Ramos (cell line): ENCODE results near the gene IFT81.
"Not testable (repeated sequence)": the region's sequence is repeated elsewhere in the genome, so short reads cannot be mapped to it uniquely, and the experiment has no call there.

ENCODE experiments used
- in situ Hi-C: fragments of 300-500 bp; cut with MboI; formaldehyde crosslinking; loops from one replicate; pipeline ENCODE4 v1.14.3; 2022; ENCODE audit warnings: low sequenced_read_pairs; ENCODE audit not compliant: unreplicated experiment

The IFT81 gene

GRCh38 chr12:110107369-110108281, 16.5 kb upstream of the IFT81 start:
- in situ Hi-C loops: no loop called here

- in situ Hi-C loops: no loop called here
Measured at GRCh38 chr12:110108309-110109036, 15.7 kb upstream of the IFT81 start.

- in situ Hi-C loops: no loop called here
Measured at GRCh38 chr12:110109037-110109836, 14.9 kb upstream of the IFT81 start.

DNA sequence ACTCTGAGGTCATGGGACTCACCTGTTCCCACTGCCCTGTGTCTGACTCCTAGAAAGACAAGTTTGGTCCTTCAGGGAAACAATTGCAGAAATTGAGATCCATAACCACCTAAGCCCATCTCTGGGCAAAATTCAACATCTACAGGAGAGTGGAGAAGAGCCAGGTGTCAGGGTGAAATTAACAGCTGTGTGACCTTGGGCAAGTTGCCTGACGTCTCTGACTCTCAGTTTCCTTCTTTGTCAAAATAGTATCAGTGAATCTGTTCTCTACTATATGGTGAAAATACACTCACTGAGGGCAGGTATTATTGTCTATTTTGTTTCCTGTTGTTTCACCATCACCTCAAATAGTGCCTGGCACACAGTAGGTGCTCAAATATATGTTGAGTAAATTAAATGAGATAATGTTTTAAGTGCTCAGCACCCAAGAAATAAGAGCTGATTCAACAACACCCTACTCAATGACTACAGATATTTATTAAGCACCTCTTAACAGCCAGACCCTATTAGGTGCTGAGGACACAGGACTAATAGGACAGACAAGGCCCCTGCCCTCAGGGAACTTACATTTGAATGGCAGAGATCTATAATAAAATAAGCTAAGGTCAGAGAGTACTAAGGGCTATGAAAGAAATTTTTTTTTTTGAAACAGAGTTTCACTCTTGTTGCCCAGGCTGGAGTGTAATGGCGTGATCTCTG, 14.2 kb upstream of the IFT81 start:
- in situ Hi-C loops: no loop called here

GRCh38 chr12:110111476-110112334, 12.5 kb upstream of the IFT81 start:
- in situ Hi-C loops: no loop called here

GRCh38 chr12:110112335-110112660, 11.9 kb upstream of the IFT81 start:
- in situ Hi-C loops: no loop called here

DNA sequence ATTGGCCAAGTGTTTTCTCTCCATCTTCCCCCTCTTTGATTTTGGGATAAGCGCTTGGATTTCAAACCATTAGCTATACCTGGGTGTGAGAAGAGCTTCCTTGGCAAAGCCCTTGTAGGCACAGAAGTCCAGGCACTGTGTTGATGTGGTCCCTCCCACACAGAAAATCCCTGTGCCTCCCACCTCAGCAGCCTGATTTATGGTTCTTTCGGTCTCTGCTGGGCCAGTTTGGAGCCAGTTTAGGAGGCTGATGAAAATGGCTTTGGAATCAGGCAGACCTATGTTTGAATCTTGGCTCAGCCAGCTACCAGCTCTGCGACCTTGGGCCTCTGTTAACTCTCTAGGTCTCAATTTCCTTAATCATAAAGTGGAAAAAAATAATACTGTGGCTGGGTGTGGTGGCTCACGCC, 9.6 kb upstream of the IFT81 start:
- in situ Hi-C loops: no loop called here

GRCh38 chr12:110115675-110116074, 8.5 kb upstream of the IFT81 start:
- in situ Hi-C loops: no loop called here

- in situ Hi-C loops: no loop called here
Measured at GRCh38 chr12:110116623-110117022, 7.5 kb upstream of the IFT81 start.

DNA sequence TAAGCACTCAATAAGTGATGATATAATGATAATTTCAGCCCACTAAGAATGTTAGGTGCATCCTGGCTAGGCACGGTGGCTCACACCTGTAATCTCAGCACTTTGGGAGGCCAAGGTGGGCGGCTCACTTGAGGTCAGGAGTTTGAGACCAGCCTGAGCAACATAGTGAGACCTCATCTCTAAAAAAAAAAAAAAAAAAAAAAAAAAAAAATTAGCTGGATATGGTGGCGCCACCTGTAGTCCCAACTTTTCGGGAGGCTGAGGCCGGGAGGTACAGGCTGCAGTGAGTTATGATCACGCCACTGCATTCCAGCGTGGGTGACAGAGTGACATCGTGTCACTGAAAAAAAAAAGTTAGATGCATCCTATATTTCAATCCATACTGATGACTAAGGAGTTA, 6.9 kb upstream of the IFT81 start:
- in situ Hi-C loops: not testable (repeated sequence)

DNA sequence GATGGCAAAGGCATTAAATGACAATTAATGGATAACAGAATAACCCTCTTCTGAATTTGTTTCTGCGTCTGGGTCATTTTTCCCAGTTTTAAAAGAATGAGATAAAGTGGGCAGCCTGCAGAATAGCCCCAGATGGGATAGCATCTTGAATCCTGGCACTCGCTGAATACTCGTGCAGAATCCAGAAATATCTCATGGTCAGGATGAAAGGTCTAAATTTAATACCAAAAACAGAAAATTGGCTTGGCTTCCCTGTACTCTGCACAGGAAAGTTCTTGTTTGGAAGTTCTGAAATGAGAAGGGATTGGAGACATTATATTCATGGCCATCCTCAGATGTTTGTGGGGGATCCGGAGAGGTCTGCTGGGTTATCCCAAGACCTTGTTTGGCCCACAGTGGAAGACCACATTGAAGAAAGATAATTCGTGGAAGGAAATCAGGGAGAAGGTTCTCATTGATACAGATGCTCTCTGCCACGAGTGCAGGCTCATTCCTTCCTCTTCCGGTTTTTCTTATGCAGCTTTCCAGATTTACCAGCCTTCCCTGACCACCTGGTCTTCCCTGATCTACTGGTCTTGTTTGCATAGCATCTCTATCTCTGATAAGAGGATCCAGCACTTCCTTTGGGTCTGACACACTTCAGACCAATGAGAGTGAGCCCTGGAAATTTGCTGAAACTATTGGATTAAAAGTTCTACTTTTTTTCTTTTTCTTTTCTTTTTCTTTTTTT, 6.0 kb upstream of the IFT81 start:
- in situ Hi-C loops: no loop called here

- in situ Hi-C loops: no loop called here
Measured at GRCh38 chr12:110122929-110123328, 1.2 kb upstream of the IFT81 start.

DNA sequence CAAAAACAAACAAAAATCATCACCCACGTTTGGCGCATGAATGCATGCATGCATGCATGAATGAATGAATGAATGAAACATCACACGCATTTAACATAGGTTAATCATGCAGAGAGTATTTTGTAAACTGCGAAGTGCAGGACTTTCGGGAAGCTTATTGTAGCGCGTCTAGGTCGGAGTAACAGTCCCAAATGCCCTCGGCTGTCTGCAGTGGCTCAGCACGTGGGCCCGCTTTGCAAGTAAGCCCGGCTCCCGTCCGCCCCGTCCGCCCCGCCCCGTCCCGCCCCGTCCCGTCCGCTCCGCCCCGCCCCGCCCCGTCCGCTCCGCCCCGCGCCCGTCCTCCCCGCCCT, 263 bp upstream of the IFT81 start:
- in situ Hi-C loops: no loop called here

- in situ Hi-C loops: no loop called here
Measured at GRCh38 chr12:110126557-110126956, 2.4 kb downstream of the IFT81 start.

DNA sequence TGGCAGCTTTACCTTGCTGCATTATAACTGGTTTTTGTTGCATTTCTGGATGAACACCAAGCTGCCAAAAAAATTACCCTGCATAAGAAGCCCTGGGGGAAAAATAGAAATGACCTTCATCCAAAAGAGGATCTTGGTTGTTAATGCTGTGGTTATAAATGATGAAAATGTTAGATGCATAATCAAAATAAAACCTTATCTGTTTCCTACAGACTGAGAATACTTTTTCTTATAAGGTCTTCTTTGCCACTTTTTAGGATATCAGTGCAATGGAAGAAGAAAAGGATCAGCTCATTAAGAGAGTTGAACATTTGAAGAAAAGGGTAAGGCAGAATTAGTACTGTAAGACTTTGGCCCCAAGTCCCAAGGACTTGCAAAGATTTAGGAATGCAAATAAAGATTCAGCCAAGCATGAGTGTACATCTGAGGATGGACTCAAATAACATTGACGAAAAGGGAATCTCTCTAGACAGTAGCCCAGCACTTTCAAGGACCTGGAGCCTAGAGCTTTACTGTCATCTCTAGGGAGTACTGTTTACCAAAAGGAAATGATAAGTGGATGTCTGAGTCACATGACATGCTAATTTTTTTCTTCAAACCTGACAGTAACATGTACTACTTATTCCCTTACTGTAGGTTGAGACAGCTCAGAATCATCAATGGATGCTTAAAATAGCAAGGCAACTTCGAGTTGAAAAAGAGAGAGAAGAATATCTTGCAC, 10.7 kb downstream of the IFT81 start:
- in situ Hi-C loops: no loop called here

DNA sequence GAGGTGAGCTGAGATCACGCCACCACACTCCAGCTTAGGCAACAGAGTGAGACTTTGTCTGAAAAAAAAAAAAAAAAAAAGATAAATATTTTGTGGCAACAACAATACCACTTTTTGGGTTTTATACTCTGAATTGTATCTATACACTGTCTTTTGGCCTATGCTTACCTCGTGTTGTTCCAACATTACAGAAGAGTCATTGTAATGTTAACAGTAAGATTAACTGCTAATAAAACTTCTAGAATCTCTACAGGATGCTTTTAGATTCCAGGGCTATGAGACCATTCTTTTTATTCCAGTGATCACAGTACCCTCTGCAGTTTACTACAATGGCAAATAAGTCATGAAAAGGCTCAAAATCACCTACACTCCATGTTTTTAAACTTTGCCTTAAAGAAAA, 11.6 kb downstream of the IFT81 start:
- in situ Hi-C loops: no loop called here

- in situ Hi-C loops: no loop called here
Measured at GRCh38 chr12:110137786-110138185, 13.6 kb downstream of the IFT81 start.

- in situ Hi-C loops: no loop called here
Measured at GRCh38 chr12:110141389-110141788, 17.2 kb downstream of the IFT81 start.
